Peyer's patch (tissue), 4 donors: Measurements from ENCODE around the gene IFITM1.

Experiments used
- CTCF ChIP-seq, 6 experiments: fragments of 450-650 bp in 4 of 6; fragments of 200-600 bp in 2 of 6; sonication (generic) in 1 of 6; IDR thresholded peaks; one replicate each; pipeline ENCODE4 v1.5.1; 2017 to 2019; ENCODE audit warnings: antibody characterized with exemption in 6 of 6, mild to moderate bottlenecking in 3 of 6, moderate library complexity in 1 of 6
- POLR2A ChIP-seq, 2 donors: fragments of 450-650 bp; IDR thresholded peaks; one replicate each; pipeline ENCODE4 v1.5.1; 2017; ENCODE audit warnings: antibody characterized with exemption in 2 of 2, mild to moderate bottlenecking in 2 of 2, moderate library complexity in 2 of 2

GRCh38 chr11:326842-327580 lies 13.2 kb downstream of the IFITM1 start:
- TF ChIP-seq CTCF (IDR thresholded peaks at IDR 0.05) (no peak), POLR2A (IDR thresholded peaks at IDR 0.05) (peak in 1 of 2 donors; percentile 14)
